GM13977 (cell line): Measurements from ENCODE around the gene TMEM237.

ENCODE experiments used
- DNase-seq: peaks from one replicate; pipeline ENCODE4 v3.0.0; 2012; ENCODE audit warnings: low spot score
- CTCF ChIP-seq: IDR thresholded peaks from 2 replicates; pipeline ENCODE4 v1.5.1; 2012; ENCODE audit warnings: mild to moderate bottlenecking, control low read depth; ENCODE audit not compliant: insufficient read depth; ENCODE audit errors: extremely low read depth, missing control alignments
- in situ Hi-C: fragments of 300-500 bp; cut with MboI; formaldehyde crosslinking; loops from one replicate; pipeline ENCODE4 v1.12.0; 2022; ENCODE audit warnings: low sequenced_read_pairs, low pct_unique_long_range_greater_than_20kb, mixed read lengths, inconsistent platforms; ENCODE audit not compliant: unreplicated experiment

The TMEM237 gene

GRCh38 chr2:201660293-201660895, 17.1 kb upstream of the TMEM237 start:
- no peak for DNase-seq
- in situ Hi-C loops, result no loop called here

GRCh38 chr2:201656740-201657139, 13.4 kb upstream of the TMEM237 start:
- in situ Hi-C loops, result no loop called here
- no peak for TF ChIP-seq CTCF
- no peak for DNase-seq

More at GRCh38 chr2:201660293-201660895, 17.1 kb upstream of the TMEM237 start:
- TF ChIP-seq CTCF, result no peak

- TF ChIP-seq CTCF, result no peak
- no peak for DNase-seq
- in situ Hi-C loops, result no loop called here
Measured at GRCh38 chr2:201656102-201656501, 12.8 kb upstream of the TMEM237 start.

GRCh38 chr2:201654616-201655384, 11.5 kb upstream of the TMEM237 start:
- in situ Hi-C loops, result no loop called here
- TF ChIP-seq CTCF, result no peak
- no peak for DNase-seq

GRCh38 chr2:201653221-201653620, 9.9 kb upstream of the TMEM237 start:
- DNase-seq, result no peak
- no peak for TF ChIP-seq CTCF
- in situ Hi-C loops, result no loop called here

GRCh38 chr2:201649442-201649841, 6.1 kb upstream of the TMEM237 start:
- DNase-seq, result no peak
- in situ Hi-C loops, result no loop called here
- no peak for TF ChIP-seq CTCF

- no peak for TF ChIP-seq CTCF
- no peak for DNase-seq
- in situ Hi-C loops, result no loop called here
Measured at GRCh38 chr2:201647431-201647830, 4.1 kb upstream of the TMEM237 start.
